ENCODE data around the gene STT3B. TPM values are rescaled to one million over a fixed set of nuclear protein-coding genes. Genes with fewer than 3 reads are reported as not detected.

The STT3B gene
- total and polyA plus RNA-seq, 2 donors (not counting 1 experiment from before 2014, with no cell fraction given): 145 to 259 TPM

DNA sequence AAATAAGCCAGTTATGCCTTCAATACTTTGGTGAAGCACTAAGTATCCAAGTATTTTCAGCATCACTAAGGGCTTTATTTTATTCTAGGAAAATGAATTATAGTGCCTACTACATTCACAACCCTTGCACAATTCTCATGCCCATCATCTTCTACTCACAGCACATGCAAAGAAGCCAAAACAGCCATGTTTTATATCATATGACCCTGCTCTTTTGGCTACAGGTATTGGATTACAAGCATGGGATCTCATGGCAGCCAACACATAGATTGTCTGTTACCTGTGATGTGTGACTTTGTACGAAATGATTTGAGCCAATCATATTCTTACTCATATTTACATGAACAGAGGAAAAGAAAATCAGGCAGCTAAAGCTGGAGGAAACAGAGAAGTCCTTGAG is 38.6 kb downstream of the STT3B start:
- Histone ChIP-seq H3K79me2 (ENCODE audit: control insufficient read depth, insufficient read depth, low read length) (peaks cover 70% of the 10 kb centered on the region), H3K9ac (ENCODE audit: insufficient read depth, low read length) (no peak overlapping the region), H3K36me3 (ENCODE audit: control insufficient read depth, insufficient read depth, low read length) (no peaks in the 10 kb centered on the region), H3K9me3 (ENCODE audit: control insufficient read depth, insufficient read depth, low read depth, low read length) (no peaks in the 10 kb centered on the region), H3K27ac (ENCODE audit: insufficient read depth, low read length) (no peak overlapping the region), H3K4me2 (ENCODE audit: extremely low read depth, insufficient read depth, low read length) (no peak overlapping the region), H3K4me1 (ENCODE audit: control insufficient read depth, extremely low read depth, insufficient read depth, low read length) (no peaks in the 10 kb centered on the region), H3K27me3 (ENCODE audit: control insufficient read depth, insufficient read depth, low read length) (no peaks in the 10 kb centered on the region), H2AFZ (ENCODE audit: low read length) (no peak overlapping the region), H3K4me3 (replicated peaks in 1 of 4; ENCODE audit: control extremely low read depth in 1 of 4, insufficient read depth in 1 of 4, low read depth in 3 of 4, low read length in 4 of 4) (no peak overlapping the region), H4K20me1 (ENCODE audit: control insufficient read depth, extremely low read depth, insufficient read depth, low read length) (peaks cover 5% of the 10 kb centered on the region)
- DNase-seq (ENCODE audit: low read depth in 2 of 2): no peak
- TF ChIP-seq EZH2 (IDR thresholded peaks at IDR 0.05; ENCODE audit: low read length, missing control alignments): no peak
- TF ChIP-seq, protein P1, sequence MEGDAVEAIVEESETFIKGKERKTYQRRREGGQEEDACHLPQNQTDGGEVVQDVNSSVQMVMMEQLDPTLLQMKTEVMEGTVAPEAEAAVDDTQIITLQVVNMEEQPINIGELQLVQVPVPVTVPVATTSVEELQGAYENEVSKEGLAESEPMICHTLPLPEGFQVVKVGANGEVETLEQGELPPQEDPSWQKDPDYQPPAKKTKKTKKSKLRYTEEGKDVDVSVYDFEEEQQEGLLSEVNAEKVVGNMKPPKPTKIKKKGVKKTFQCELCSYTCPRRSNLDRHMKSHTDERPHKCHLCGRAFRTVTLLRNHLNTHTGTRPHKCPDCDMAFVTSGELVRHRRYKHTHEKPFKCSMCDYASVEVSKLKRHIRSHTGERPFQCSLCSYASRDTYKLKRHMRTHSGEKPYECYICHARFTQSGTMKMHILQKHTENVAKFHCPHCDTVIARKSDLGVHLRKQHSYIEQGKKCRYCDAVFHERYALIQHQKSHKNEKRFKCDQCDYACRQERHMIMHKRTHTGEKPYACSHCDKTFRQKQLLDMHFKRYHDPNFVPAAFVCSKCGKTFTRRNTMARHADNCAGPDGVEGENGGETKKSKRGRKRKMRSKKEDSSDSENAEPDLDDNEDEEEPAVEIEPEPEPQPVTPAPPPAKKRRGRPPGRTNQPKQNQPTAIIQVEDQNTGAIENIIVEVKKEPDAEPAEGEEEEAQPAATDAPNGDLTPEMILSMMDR (conservative IDR thresholded peaks at IDR 0.05 in 1 of 2, IDR thresholded peaks at IDR 0.05 in 1 of 2; ENCODE audit: low read depth in 1 of 2, low read length in 2 of 2): no peak

DNA sequence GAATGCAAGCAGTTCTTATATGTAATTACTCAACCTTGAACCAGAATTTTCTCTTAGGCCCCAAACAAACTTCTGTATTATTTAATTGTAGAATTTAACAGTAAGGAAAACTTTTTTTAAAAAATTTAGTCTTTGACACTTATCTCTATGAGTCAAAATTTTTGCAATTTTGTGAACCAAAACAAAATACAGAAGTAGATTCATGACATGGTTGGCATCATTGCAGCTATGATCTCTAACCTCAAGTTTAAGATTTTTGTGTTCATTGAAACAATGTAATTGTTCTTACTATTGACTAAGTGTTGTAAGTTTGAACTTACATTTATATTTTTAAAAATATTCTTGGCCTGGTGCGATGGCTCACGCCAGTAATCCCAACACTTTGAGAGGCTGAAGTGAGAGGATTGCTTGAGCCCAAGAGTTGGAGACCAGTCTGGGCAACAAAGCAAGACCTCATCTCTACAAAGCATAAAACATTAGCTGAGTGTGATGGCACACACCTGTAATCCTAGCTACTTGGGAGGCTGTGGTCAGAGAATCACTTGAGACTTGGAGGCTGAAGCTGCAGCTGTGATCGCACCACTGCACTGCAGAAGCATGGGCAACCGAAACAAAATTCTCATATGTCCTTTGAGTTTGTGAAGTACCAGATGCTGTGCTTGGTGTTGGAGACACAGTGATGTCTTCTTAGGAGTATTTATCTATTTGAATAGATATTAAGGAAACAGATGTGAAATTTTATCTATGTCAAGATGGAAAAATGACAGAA is 39.7 kb downstream of the STT3B start:
- no peak overlapping the region for H3K9ac ChIP-seq (ENCODE audit: insufficient read depth, low read length)
- H3K4me3 ChIP-seq (replicated peaks in 1 of 4; ENCODE audit: control extremely low read depth in 1 of 4, insufficient read depth in 1 of 4, low read depth in 3 of 4, low read length in 4 of 4): no peak overlapping the region
- H3K36me3 ChIP-seq (ENCODE audit: control insufficient read depth, insufficient read depth, low read length): no peaks in the 10 kb centered on the region
- TF ChIP-seq EZH2 (IDR thresholded peaks at IDR 0.05; ENCODE audit: low read length, missing control alignments): no peak
- TF ChIP-seq, protein P1 (conservative IDR thresholded peaks at IDR 0.05 in 1 of 2, IDR thresholded peaks at IDR 0.05 in 1 of 2; ENCODE audit: low read depth in 1 of 2, low read length in 2 of 2): no peak
- H3K4me1 ChIP-seq (ENCODE audit: control insufficient read depth, extremely low read depth, insufficient read depth, low read length): no peaks in the 10 kb centered on the region
- no peaks in the 10 kb centered on the region for H3K27me3 ChIP-seq (ENCODE audit: control insufficient read depth, insufficient read depth, low read length)
- H4K20me1 ChIP-seq (ENCODE audit: control insufficient read depth, extremely low read depth, insufficient read depth, low read length): peaks cover 3% of the 10 kb centered on the region
- H2AFZ ChIP-seq (ENCODE audit: low read length): no peak overlapping the region
- no peaks in the 10 kb centered on the region for H3K9me3 ChIP-seq (ENCODE audit: control insufficient read depth, insufficient read depth, low read depth, low read length)
- DNase-seq (ENCODE audit: low read depth in 2 of 2): no peak
- peaks cover 61% of the 10 kb centered on the region for H3K79me2 ChIP-seq (ENCODE audit: control insufficient read depth, insufficient read depth, low read length)
- no peak overlapping the region for H3K4me2 ChIP-seq (ENCODE audit: extremely low read depth, insufficient read depth, low read length)
- no peak overlapping the region for H3K27ac ChIP-seq (ENCODE audit: insufficient read depth, low read length)

DNA sequence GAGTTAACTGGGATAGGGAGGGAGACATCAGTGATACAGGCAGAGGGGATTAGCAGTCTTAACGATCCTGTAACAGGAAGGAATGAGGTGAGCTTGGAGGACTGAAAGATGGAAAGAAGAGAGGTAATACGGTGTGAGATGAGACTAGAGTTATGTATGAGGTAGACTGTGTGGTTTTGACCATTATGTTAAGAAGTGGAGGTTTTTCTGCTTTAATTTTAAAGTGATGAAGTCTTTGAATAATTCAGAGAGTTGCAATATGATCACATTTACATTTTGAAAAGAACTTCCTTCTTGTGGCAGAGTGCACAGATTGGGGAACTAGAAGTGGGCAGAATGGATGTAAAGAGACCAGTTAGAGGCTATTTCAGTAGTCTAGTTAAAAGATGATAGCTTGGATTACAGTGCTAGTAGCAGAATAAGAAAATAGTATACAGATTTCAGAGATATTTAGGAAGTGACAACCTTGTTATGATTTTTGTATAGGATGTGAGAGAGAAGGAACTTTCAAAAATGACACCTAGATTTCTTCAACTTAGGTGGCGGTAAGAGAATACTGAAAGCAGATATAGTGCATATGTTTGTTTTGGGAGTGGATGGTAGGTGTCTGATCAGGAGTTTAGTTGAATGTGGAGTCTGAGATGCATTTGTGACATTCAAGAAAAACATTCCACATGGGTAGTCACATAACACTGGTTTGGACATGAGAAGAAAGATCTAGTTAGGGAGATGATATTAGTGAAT is 40.5 kb downstream of the STT3B start:
- H3K27me3 ChIP-seq (ENCODE audit: control insufficient read depth, insufficient read depth, low read length): no peaks in the 10 kb centered on the region
- no peak overlapping the region for H2AFZ ChIP-seq (ENCODE audit: low read length)
- H3K9ac ChIP-seq (ENCODE audit: insufficient read depth, low read length): no peak overlapping the region
- H3K36me3 ChIP-seq (ENCODE audit: control insufficient read depth, insufficient read depth, low read length): no peaks in the 10 kb centered on the region
- peaks cover 61% of the 10 kb centered on the region for H3K79me2 ChIP-seq (ENCODE audit: control insufficient read depth, insufficient read depth, low read length)
- no peak overlapping the region for H3K4me3 ChIP-seq (replicated peaks in 1 of 4; ENCODE audit: control extremely low read depth in 1 of 4, insufficient read depth in 1 of 4, low read depth in 3 of 4, low read length in 4 of 4)
- peaks cover 3% of the 10 kb centered on the region for H4K20me1 ChIP-seq (ENCODE audit: control insufficient read depth, extremely low read depth, insufficient read depth, low read length)
- no peaks in the 10 kb centered on the region for H3K4me1 ChIP-seq (ENCODE audit: control insufficient read depth, extremely low read depth, insufficient read depth, low read length)
- no peaks in the 10 kb centered on the region for H3K9me3 ChIP-seq (ENCODE audit: control insufficient read depth, insufficient read depth, low read depth, low read length)
- no peak overlapping the region for H3K27ac ChIP-seq (ENCODE audit: insufficient read depth, low read length)
- TF ChIP-seq EZH2 (IDR thresholded peaks at IDR 0.05; ENCODE audit: low read length, missing control alignments): no peak
- TF ChIP-seq, protein P1 (conservative IDR thresholded peaks at IDR 0.05 in 1 of 2, IDR thresholded peaks at IDR 0.05 in 1 of 2; ENCODE audit: low read depth in 1 of 2, low read length in 2 of 2): no peak
- no peak overlapping the region for H3K4me2 ChIP-seq (ENCODE audit: extremely low read depth, insufficient read depth, low read length)
- no peak for DNase-seq (ENCODE audit: low read depth in 2 of 2)
